PC-9 (cell line): ENCODE data around the gene NBEA. TPM values are rescaled to one million over a fixed set of nuclear protein-coding genes. Genes with fewer than 3 reads are reported as not detected.

Experiments used
- BruUV-seq: library from RNA; stranded (reverse); fragments of 400-500 nt; replicated peaks from 2 replicates; lab custom pipeline; 2021; lab: Mats Ljungman, UMichigan
- CTCF ChIA-PET: fragments of 300-600 bp; sonication (Branson Sonifier 250); formaldehyde crosslinking; loops from one replicate; lab custom pipeline; 2022; ENCODE audit warnings: antibody characterized with exemption; lab: Charles Lee
- POLR2A ChIA-PET: fragments of 300-600 bp; sonication (Branson Sonifier 250); formaldehyde crosslinking; loops from one replicate; lab custom pipeline; 2022; ENCODE audit warnings: antibody characterized with exemption; ENCODE audit not compliant: unreplicated experiment; lab: Charles Lee
- DNase-seq, 2 experiments: peaks; one replicate each; pipeline versions ENCODE4 v3.0.0 to v3.0.0-alpha.2; 2015 to 2022; ENCODE audit warnings: mixed read lengths in 1 of 2
- H2AFZ ChIP-seq: fragments of 200-600 bp; sonication (generic); 2 replicates; pipeline ENCODE4 v1.8.1; 2017; ENCODE audit warnings: antibody characterized with exemption
- H3F3A ChIP-seq: fragments of 200-600 bp; sonication (generic); 2 replicates; pipeline ENCODE4 v1.8.1; 2017; ENCODE audit warnings: antibody characterized with exemption, mild to moderate bottlenecking, low read depth; ENCODE audit not compliant: insufficient read depth
- H3K27ac ChIP-seq: fragments of 200-600 bp; sonication (generic); 2 replicates; pipeline ENCODE4 v1.6.1; 2016; ENCODE audit warnings: mixed run types
- H3K27me3 ChIP-seq: fragments of 200-600 bp; sonication (generic); 2 replicates; pipeline ENCODE4 v1.6.1; 2016; ENCODE audit warnings: low read depth, mixed run types; ENCODE audit not compliant: insufficient read depth
- H3K36me3 ChIP-seq: fragments of 200-600 bp; sonication (generic); 2 replicates; pipeline ENCODE4 v1.6.1; 2016; ENCODE audit warnings: low read depth, mixed run types
- H3K4me1 ChIP-seq: fragments of 200-600 bp; sonication (generic); replicated peaks from 2 replicates; pipeline ENCODE4 v1.6.1; 2016; ENCODE audit warnings: mixed run types; ENCODE audit not compliant: insufficient read depth
- H3K4me2 ChIP-seq: fragments of 200-600 bp; sonication (generic); 2 replicates; pipeline ENCODE4 v1.6.1; 2017; ENCODE audit warnings: mixed run types
- H3K4me3 ChIP-seq: fragments of 200-600 bp; sonication (generic); 2 replicates; pipeline ENCODE4 v1.6.1; 2016; ENCODE audit warnings: mixed run types
- H3K79me2 ChIP-seq: fragments of 200-600 bp; sonication (generic); 2 replicates; pipeline ENCODE4 v1.6.1; 2017; ENCODE audit warnings: low read depth, mixed run types
- H3K9me2 ChIP-seq: fragments of 200-600 bp; sonication (generic); 2 replicates; pipeline ENCODE4 v1.8.1; 2017; ENCODE audit warnings: mild to moderate bottlenecking; ENCODE audit not compliant: insufficient read depth
- H3K9me3 ChIP-seq: fragments of 200-600 bp; sonication (generic); 2 replicates; pipeline ENCODE4 v1.8.1; 2016; ENCODE audit warnings: low read depth; ENCODE audit not compliant: insufficient read depth
- H4K20me1 ChIP-seq: fragments of 200-600 bp; sonication (generic); 2 replicates; pipeline ENCODE4 v1.8.1; 2017; ENCODE audit not compliant: insufficient read depth
- CTCF ChIP-seq: fragments of 200-600 bp; sonication (generic); conservative IDR thresholded peaks from 2 replicates; pipeline ENCODE4 v1.6.1; 2017; ENCODE audit warnings: mixed run types, antibody characterized with exemption, mild to moderate bottlenecking, moderate library complexity
- EZH2 ChIP-seq: fragments of 200-600 bp; sonication (generic); IDR thresholded peaks from 2 replicates; pipeline ENCODE4 v1.8.0; 2017; ENCODE audit warnings: antibody characterized with exemption, low read depth
- intact Hi-C: fragments of 100-400 bp; cut with micrococcal nuclease; formaldehyde crosslinking; loops from one replicate; pipeline ENCODE4 v1.10.0; 2022; ENCODE audit not compliant: unreplicated experiment
- total RNA-seq: library from RNA; stranded (reverse); gene quantifications from 2 replicates; pipeline ENCODE4 v1.2.3, GENCODE V29; 2021

NBEA gene
- total RNA-seq, 1 experiment from 2014 or later, result 4.0 TPM

- Histone ChIP-seq H3K4me2 (no peak overlapping the region), H3K9me3 (0 out of 2 replicates have a peak, but pooled peaks cover 7% of the 10 kb centered on the region), H2AFZ (no peak overlapping the region), H3K9me2 (no peaks in the 10 kb centered on the region), H3K27me3 (no peaks in the 10 kb centered on the region), H3F3A (no peaks in the 10 kb centered on the region), H3K27ac (no peak overlapping the region), H3K36me3 (no peaks in the 10 kb centered on the region), H4K20me1 (no peaks in the 10 kb centered on the region), H3K79me2 (no peaks in the 10 kb centered on the region), H3K4me1 (peaks cover 4% of the 10 kb centered on the region; the same call in 1 of the 2 replicates), H3K4me3 (no peak overlapping the region)
- DNase-seq, result no peak
- no peak for TF ChIP-seq EZH2
- TF ChIP-seq CTCF, result no peak
- BruUV-seq, result no TSS peak
- POLR2A ChIA-PET, result no interaction called here
- CTCF ChIA-PET, result no interaction called here
- intact Hi-C loops, result no loop called here
Measured at GRCh38 chr13:35702316-35702715, 760.2 kb downstream of the NBEA start.

DNA sequence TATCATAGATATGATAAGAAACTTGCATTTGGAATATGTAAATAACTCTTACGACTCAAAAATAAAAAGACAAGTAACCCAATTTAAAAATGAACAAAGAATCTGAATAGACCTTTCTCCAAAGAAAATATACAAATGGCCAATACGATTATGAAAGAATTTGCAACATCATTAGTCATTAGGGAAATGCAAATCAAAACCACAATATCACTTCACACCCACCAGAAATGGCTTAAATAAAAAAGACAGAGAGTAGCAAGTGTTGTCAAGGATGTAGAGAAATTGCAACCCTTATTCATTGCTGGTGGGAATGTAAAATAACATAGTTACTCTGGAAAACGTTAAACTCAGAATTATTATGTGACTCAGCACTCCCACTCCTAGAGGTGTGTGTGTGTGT is 761.0 kb downstream of the NBEA start:
- Histone ChIP-seq H3K4me2 (no peak overlapping the region), H3K79me2 (no peaks in the 10 kb centered on the region), H3K9me2 (no peaks in the 10 kb centered on the region), H3F3A (no peaks in the 10 kb centered on the region), H3K36me3 (no peaks in the 10 kb centered on the region), H3K4me3 (no peak overlapping the region), H3K27ac (no peak overlapping the region), H3K9me3 (0 out of 2 replicates have a peak, but pooled peaks cover 7% of the 10 kb centered on the region), H3K4me1 (no peaks in the 10 kb centered on the region), H4K20me1 (no peaks in the 10 kb centered on the region), H3K27me3 (no peaks in the 10 kb centered on the region), H2AFZ (no peak overlapping the region)
- CTCF ChIA-PET, result no interaction called here
- intact Hi-C loops, result no loop called here
- POLR2A ChIA-PET, result no interaction called here
- TF ChIP-seq EZH2 (no peak), CTCF (no peak)
- BruUV-seq, result no TSS peak
- no peak for DNase-seq

- Histone ChIP-seq H3K4me1 (no peaks in the 10 kb centered on the region), H3K9me2 (no peaks in the 10 kb centered on the region), H3K4me3 (no peak overlapping the region), H2AFZ (no peak overlapping the region), H3K27ac (no peak overlapping the region), H3K36me3 (no peaks in the 10 kb centered on the region), H4K20me1 (no peaks in the 10 kb centered on the region), H3K27me3 (no peaks in the 10 kb centered on the region), H3K79me2 (no peaks in the 10 kb centered on the region), H3K4me2 (no peak overlapping the region), H3K9me3 (0 out of 2 replicates have a peak, but pooled peaks cover 7% of the 10 kb centered on the region), H3F3A (no peaks in the 10 kb centered on the region)
- no TSS peak for BruUV-seq
- intact Hi-C loops, result no loop called here
- TF ChIP-seq CTCF (no peak), EZH2 (no peak)
- ChIA-PET CTCF (interaction anchor here (0.6 kb wide), 1 partner anchor 71 kb away, joined by 3 read pairs; no protein-coding TSS in a partner anchor), POLR2A (no interaction called here)
- no peak for DNase-seq
Measured at GRCh38 chr13:35704331-35704730, 762.3 kb downstream of the NBEA start.
